ENCODE data around the gene IFNA13.
A peak's percentile ranks its signal among the peaks of the same experiment; 100 is the strongest.

IFNA13 gene

GRCh38 chr9:21317956-21318923, 49.6 kb downstream of the IFNA13 start:
- H3K9me3 ChIP-seq, result no peaks in the 10 kb centered on the region
- H3K4me1 ChIP-seq, result peaks cover 0 to 13% (median 0%) of the 10 kb centered on the region in 4 donors
- H3K27ac ChIP-seq, result no peak overlapping the region
- TF ChIP-seq CTCF (IDR thresholded peaks at IDR 0.05), result peak; percentile 49 to 57
- H3K27me3 ChIP-seq, result no peaks in the 10 kb centered on the region
- no peak for DNase-seq
- intact Hi-C loops (cut with DNase I; ENCODE audit: low total_unique reads), result no loop called here
- no peak overlapping the region for H3K4me3 ChIP-seq
- peaks cover 0 to 26% (median 10%) of the 10 kb centered on the region in 3 donors for H3K36me3 ChIP-seq

All from tibial artery (tissue), 4 donors.